Fibroblast of lung (primary cell): ENCODE results near the gene MANEA.

Experiments
- CTCF ChIP-seq, 2 donors: IDR thresholded peaks in 1 of 2; conservative IDR thresholded peaks in 1 of 2; 1 replicate in 1 of 2; 2 replicates in 1 of 2; pipeline ENCODE4 v1.5.1; 2011 to 2012; ENCODE audit warnings: low read length in 2 of 2, control low read depth in 1 of 2, inconsistent platforms in 1 of 2, low read depth in 1 of 2, mild to moderate bottlenecking in 1 of 2
- EZH2 ChIP-seq: IDR thresholded peaks from 2 replicates; pipeline ENCODE4 v1.5.1; 2012; ENCODE audit warnings: low read length, control low read depth, mild to moderate bottlenecking; ENCODE audit errors: missing control alignments

DNA sequence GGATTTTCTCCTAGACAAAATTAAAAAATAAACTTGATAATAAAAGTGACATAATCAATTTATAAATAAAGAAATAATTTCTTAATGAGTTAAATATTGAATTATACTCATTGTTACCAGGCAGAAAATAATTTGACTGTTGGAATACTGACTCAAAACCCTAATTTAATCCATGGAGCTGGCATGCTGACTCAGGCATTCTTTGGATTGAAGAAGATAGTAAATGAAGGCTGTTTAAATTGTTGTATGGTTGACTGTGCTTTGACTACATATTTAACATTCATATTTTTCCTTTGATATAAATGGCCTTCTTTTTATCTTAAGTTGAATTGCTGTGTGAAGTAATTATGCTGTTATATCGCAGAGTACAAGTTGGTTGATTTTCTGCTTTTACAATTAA is 11.7 kb downstream of the MANEA start:
- TF ChIP-seq CTCF (conservative IDR thresholded peaks at IDR 0.05 in 1 of 2, IDR thresholded peaks at IDR 0.05 in 1 of 2; ENCODE audit: low read depth in 1 of 2, low read length in 2 of 2) = no peak
- no peak for TF ChIP-seq EZH2
